Thyroid gland (tissue), 4 donors: ENCODE data around the gene NSMCE1. TPM values are rescaled to one million over a fixed set of nuclear protein-coding genes. Genes with fewer than 3 reads are reported as not detected.

Source experiments
- DNase-seq, 2 donors: peaks; one replicate each; pipeline ENCODE4 v3.0.0-alpha.2; 2019
- H3K27ac ChIP-seq, 3 donors: fragments of 200-600 bp; sonication (generic); 1 replicate in 2 of 3; 2 replicates in 1 of 3; pipeline ENCODE4 v1.5.1; 2016 to 2019; ENCODE audit warnings: mild to moderate bottlenecking in 1 of 3, moderate library complexity in 1 of 3
- H3K27me3 ChIP-seq: fragments of 200-600 bp; sonication (generic); one replicate; pipeline ENCODE4 v1.5.1; 2019
- H3K36me3 ChIP-seq, 2 donors: fragments of 200-600 bp; sonication (generic); one replicate each; pipeline ENCODE4 v1.5.1; 2016 to 2019
- H3K4me1 ChIP-seq, 2 donors: fragments of 200-600 bp; sonication (generic); one replicate each; pipeline ENCODE4 v1.5.1; 2017 to 2019
- H3K4me3 ChIP-seq, 3 donors: fragments of 200-600 bp; sonication (generic); replicated peaks in 1 of 3; 1 replicate in 2 of 3; 2 replicates in 1 of 3; pipeline ENCODE4 v1.5.1; 2016; ENCODE audit warnings: mild to moderate bottlenecking in 1 of 3
- H3K9me3 ChIP-seq: fragments of 200-600 bp; sonication (generic); one replicate; pipeline ENCODE4 v1.5.1; 2017
- POLR2A ChIP-seq, 2 donors: fragments of 450-650 bp; IDR thresholded peaks; one replicate each; pipeline ENCODE4 v1.6.1; 2017; ENCODE audit warnings: antibody characterized with exemption in 2 of 2, mild to moderate bottlenecking in 2 of 2, moderate library complexity in 1 of 2
- WGBS, 2 donors: methylation state at CpG; one replicate each; pipeline ENCODE4 v1.1.5; 2017; 5-methylcytosine and 5-hydroxymethylcytosine counted together
- intact Hi-C: fragments of 100-400 bp; cut with DNase I; formaldehyde crosslinking; loops from one replicate; pipeline ENCODE4 v1.15.1; 2023
- total RNA-seq, 4 donors: library from RNA; depleted of rRNA; stranded (reverse); fragments of >200 nt; gene quantifications; one replicate each; pipeline ENCODE4 v1.2.3, GENCODE V29; 2016
- TF ChIP-seq, protein P1 (sequence below), 6 experiments: fragments of 200-600 bp in 3 of 6; fragments of 450-650 bp in 3 of 6; sonication (generic) in 3 of 6; IDR thresholded peaks; one replicate each; pipeline ENCODE4 v1.5.1; 2016 to 2019; ENCODE audit warnings: antibody characterized with exemption in 6 of 6, mild to moderate bottlenecking in 2 of 6, inconsistent platforms in 1 of 6, moderate library complexity in 1 of 6

NSMCE1 gene
- total RNA-seq, 4 donors from 2014 or later: 40.5 to 52.6 (median 48.8) TPM

DNA sequence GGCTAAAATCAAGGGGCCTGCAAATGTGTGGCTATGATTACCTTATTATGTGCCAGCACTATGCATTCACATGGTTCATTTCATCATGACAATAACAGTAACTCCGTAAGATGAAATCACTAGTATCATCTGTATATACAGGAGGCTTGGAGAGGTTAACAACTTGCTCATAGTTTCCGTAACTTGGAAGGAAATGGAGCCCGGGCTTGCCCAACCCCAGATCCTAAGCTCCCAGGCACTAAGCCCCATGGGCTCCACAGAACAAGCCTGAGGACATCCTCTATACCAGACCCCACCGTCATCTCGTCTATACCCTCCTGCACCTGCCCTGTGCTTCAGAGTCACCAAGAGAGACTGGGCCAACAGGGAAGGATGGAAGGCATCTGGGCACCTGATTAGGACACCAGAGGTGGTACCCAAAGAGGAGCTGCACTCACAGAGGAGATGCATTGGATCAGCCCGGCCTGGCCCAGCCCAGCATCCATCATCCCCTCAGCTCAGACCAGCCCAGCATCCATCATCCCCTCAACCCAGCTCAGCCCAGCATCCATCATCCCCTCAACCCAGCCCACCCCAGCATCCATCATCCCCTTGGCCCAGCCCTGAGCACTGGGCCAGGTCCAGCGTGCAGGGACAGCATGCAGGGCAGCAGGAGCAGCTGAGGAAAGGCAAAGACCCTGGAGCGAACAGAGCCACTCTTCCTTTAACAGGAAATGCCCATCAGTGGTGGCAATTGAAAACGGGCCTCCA is 28.5 kb downstream of the NSMCE1 start:
- Histone ChIP-seq H3K4me3 (no peak overlapping the region), H3K27ac (peak overlapping the region in 1 of 3 donors; percentile 40), H3K4me1 (peaks cover 20 to 70% of the 10 kb centered on the region in 2 donors), H3K9me3 (no peaks in the 10 kb centered on the region), H3K36me3 (no peaks in the 10 kb centered on the region), H3K27me3 (no peaks in the 10 kb centered on the region)
- DNase-seq: no peak
- 84 to 93% methylated on average over 9 of the region's 9 CpGs for WGBS, 2 donors
- TF ChIP-seq, protein P1, sequence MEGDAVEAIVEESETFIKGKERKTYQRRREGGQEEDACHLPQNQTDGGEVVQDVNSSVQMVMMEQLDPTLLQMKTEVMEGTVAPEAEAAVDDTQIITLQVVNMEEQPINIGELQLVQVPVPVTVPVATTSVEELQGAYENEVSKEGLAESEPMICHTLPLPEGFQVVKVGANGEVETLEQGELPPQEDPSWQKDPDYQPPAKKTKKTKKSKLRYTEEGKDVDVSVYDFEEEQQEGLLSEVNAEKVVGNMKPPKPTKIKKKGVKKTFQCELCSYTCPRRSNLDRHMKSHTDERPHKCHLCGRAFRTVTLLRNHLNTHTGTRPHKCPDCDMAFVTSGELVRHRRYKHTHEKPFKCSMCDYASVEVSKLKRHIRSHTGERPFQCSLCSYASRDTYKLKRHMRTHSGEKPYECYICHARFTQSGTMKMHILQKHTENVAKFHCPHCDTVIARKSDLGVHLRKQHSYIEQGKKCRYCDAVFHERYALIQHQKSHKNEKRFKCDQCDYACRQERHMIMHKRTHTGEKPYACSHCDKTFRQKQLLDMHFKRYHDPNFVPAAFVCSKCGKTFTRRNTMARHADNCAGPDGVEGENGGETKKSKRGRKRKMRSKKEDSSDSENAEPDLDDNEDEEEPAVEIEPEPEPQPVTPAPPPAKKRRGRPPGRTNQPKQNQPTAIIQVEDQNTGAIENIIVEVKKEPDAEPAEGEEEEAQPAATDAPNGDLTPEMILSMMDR (IDR thresholded peaks at IDR 0.05): no peak
- TF ChIP-seq POLR2A (IDR thresholded peaks at IDR 0.05): no peak
- intact Hi-C loops: loop anchor here (5.0 kb wide), 2 partner anchors 87 to 222 kb away; no protein-coding TSS in a partner anchor

DNA sequence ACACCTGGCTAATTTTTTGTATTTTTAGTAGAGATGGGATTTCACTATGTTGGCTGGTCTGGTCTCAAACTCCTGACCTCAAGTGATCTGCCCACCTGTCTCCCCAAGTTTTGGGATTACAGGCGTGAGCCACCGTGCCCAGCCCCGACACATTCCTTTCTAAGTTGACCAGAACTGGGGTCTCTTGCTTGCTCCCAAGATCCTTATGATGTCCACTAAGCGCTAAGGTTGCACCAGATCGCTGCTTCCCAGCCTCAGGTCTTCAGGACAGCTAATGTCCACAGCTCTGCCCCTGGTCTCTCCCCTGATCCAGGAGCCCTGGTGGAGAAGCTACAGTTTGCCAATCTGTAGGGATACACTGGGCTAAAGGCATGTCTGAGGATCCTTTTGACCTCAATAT is 29.5 kb downstream of the NSMCE1 start:
- TF ChIP-seq POLR2A (IDR thresholded peaks at IDR 0.05): no peak
- TF ChIP-seq, protein P1 (IDR thresholded peaks at IDR 0.05): no peak
- Histone ChIP-seq H3K27ac (no peak overlapping the region), H3K4me1 (peaks cover 14 to 60% of the 10 kb centered on the region in 2 donors), H3K27me3 (no peaks in the 10 kb centered on the region), H3K36me3 (peaks cover 0 to 2% of the 10 kb centered on the region in 2 donors), H3K9me3 (no peaks in the 10 kb centered on the region), H3K4me3 (no peak overlapping the region)
- intact Hi-C loops: loop anchor here (5.0 kb wide), 1 partner anchor 223 kb away; no protein-coding TSS in a partner anchor
- no peak for DNase-seq
- WGBS, 2 donors: 96% methylated on average over 5 of the region's 5 CpGs

DNA sequence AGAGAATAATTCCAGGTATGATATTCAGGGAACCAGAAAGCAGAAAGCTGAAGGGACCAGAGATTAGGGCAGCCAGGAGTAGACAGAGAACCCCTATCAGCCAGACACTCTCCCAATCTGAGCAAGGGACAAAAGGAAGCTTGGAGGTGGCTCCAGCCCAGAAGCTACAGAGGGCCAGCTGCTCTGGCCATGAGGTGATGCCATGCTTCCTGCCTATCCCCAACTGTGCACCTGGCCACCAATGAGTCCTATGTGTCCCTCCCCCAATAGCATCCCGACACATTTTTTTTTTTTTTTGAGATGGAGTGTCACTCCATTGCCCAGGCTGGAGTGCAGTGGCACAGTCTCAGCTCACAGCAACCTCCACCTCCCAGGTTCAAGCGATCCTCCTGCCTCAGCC is 30.0 kb downstream of the NSMCE1 start:
- 84 to 88% methylated on average over 2 of the region's 2 CpGs for WGBS, 2 donors
- intact Hi-C loops: loop anchor here (5.0 kb wide), 1 partner anchor 224 kb away; no protein-coding TSS in a partner anchor
- Histone ChIP-seq H3K36me3 (peaks cover 0 to 5% of the 10 kb centered on the region in 2 donors), H3K27ac (peak overlapping the region in 1 of 3 donors; percentile 68), H3K4me3 (no peak overlapping the region), H3K4me1 (peaks cover 14 to 56% of the 10 kb centered on the region in 2 donors), H3K9me3 (no peaks in the 10 kb centered on the region), H3K27me3 (no peaks in the 10 kb centered on the region)
- no peak for DNase-seq
- TF ChIP-seq, protein P1 (IDR thresholded peaks at IDR 0.05): no peak
- TF ChIP-seq POLR2A (IDR thresholded peaks at IDR 0.05): no peak

DNA sequence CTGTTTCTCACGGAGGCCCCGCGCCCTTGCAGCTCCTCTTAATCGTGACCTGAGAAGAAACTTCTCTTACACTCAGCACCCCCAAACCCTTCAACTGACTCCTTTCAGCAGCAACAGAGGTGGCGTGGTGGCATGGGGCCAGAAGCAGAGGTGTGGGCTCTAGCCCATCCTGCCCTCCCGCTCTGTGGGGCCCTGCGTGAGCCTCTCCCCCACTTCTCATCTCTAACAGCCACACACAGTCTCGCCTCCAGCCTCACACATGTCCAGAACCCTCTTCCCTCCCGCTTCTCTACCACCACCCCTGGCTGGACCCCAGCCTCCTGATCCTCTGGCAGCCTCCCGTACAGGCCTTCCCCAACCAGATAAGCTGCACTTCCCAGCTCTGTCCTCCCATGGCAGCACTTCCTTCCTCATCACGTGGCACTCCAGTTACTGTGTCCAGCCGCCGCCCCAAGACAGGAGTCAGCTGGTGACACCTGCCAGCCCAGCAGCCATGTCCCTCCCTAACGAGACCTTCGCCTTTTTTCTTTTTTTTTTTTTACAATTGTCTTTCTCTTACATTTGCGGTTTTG is 30.5 kb downstream of the NSMCE1 start:
- Histone ChIP-seq H3K27ac (peak overlapping the region in 2 of 3 donors; percentile 54 to 68), H3K27me3 (no peaks in the 10 kb centered on the region), H3K4me1 (peaks cover 10 to 51% of the 10 kb centered on the region in 2 donors), H3K36me3 (peaks cover 0 to 6% of the 10 kb centered on the region in 2 donors), H3K4me3 (no peak overlapping the region), H3K9me3 (no peaks in the 10 kb centered on the region)
- intact Hi-C loops: loop anchor here (5.0 kb wide), 1 partner anchor 224 kb away; no protein-coding TSS in a partner anchor
- WGBS, 2 donors: 68 to 82% methylated on average over 16 of the region's 16 CpGs
- TF ChIP-seq POLR2A (IDR thresholded peaks at IDR 0.05): no peak
- TF ChIP-seq, protein P1 (IDR thresholded peaks at IDR 0.05): no peak
- DNase-seq: no peak
